PFSK-1 (cell line): ENCODE measurements around the gene AHDC1.

Source experiments
- FOXP2 ChIP-seq: optimal IDR thresholded peaks from 2 replicates; pipeline ENCODE3; 2011; ENCODE audit warnings: borderline replicate concordance, control low read depth, inconsistent platforms; ENCODE audit not compliant: insufficient read depth; ENCODE audit errors: extremely low read length, extremely low read depth
- POLR2AphosphoS5 ChIP-seq: IDR thresholded peaks from 2 replicates; pipeline ENCODE4 v1.6.1; 2012; ENCODE audit warnings: low read depth, mild to moderate bottlenecking, control low read depth, low read length, moderate library complexity
- SIN3A ChIP-seq: IDR thresholded peaks from 2 replicates; pipeline ENCODE4 v1.6.1; 2012; ENCODE audit warnings: mild to moderate bottlenecking, low read length, moderate library complexity, borderline replicate concordance; ENCODE audit not compliant: insufficient read depth
- TAF1 ChIP-seq: IDR thresholded peaks from 2 replicates; pipeline ENCODE4 v1.6.1; 2012; ENCODE audit warnings: low read length, control low read depth, borderline replicate concordance; ENCODE audit not compliant: insufficient read depth
- TF ChIP-seq, protein P1 (sequence below), 2 experiments: IDR thresholded peaks; 2 replicates each; pipeline versions ENCODE4 v1.6.1 to v1.8.0; 2011 to 2012; ENCODE audit warnings: low read depth in 2 of 2, low read length in 2 of 2, control low read depth in 1 of 2, inconsistent platforms in 1 of 2, mild to moderate bottlenecking in 1 of 2, moderate library complexity in 1 of 2; ENCODE audit not compliant: insufficient read depth in 1 of 2

Gene AHDC1

DNA sequence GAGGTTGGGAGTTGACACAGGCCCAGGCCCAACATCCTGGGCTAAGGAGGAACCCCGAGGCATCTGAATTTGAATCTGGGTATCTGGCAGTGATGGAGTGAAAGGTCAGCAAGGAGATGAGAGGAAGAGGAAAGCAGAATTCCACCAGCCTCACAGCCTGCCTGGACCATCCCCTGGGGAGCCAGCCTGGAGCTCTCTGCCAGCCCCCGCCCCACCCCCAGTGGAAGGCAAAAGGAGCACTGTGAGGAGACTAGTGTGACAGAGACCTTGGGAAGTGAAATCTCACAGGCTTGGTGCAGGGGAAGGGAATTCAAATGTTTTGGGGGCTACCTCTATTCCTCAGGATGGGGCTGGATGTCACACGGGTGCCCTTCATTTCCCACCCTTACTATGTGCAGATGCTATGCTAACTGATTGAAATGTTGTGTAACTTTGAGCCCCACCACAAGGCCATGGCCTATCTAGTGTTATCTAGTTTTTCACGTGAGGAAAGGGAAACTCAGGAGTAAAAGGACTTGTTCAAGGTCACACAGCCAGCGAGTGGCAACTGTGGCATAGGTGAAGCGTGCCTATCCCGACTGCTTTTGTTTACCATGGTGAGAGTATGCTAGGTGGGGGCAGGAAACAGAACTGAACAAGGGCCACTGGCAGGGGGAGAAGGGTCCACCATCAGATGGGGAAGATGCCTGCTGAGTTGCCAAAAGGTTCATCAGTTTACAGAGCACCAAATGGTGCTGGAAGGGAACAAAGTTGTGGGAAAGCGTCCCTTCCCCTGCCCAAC, 29.8 kb downstream of the AHDC1 start:
- TF ChIP-seq, protein P1, sequence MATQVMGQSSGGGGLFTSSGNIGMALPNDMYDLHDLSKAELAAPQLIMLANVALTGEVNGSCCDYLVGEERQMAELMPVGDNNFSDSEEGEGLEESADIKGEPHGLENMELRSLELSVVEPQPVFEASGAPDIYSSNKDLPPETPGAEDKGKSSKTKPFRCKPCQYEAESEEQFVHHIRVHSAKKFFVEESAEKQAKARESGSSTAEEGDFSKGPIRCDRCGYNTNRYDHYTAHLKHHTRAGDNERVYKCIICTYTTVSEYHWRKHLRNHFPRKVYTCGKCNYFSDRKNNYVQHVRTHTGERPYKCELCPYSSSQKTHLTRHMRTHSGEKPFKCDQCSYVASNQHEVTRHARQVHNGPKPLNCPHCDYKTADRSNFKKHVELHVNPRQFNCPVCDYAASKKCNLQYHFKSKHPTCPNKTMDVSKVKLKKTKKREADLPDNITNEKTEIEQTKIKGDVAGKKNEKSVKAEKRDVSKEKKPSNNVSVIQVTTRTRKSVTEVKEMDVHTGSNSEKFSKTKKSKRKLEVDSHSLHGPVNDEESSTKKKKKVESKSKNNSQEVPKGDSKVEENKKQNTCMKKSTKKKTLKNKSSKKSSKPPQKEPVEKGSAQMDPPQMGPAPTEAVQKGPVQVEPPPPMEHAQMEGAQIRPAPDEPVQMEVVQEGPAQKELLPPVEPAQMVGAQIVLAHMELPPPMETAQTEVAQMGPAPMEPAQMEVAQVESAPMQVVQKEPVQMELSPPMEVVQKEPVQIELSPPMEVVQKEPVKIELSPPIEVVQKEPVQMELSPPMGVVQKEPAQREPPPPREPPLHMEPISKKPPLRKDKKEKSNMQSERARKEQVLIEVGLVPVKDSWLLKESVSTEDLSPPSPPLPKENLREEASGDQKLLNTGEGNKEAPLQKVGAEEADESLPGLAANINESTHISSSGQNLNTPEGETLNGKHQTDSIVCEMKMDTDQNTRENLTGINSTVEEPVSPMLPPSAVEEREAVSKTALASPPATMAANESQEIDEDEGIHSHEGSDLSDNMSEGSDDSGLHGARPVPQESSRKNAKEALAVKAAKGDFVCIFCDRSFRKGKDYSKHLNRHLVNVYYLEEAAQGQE (IDR thresholded peaks at IDR 0.05; ENCODE audit: insufficient read depth in 1 of 2, low read depth in 2 of 2, low read length in 2 of 2), result no peak
- TF ChIP-seq TAF1, result no peak
- no peak for TF ChIP-seq SIN3A
- no peak for TF ChIP-seq FOXP2
- no peak for TF ChIP-seq POLR2AphosphoS5

GRCh38 chr1:27572679-27573426, 31.1 kb downstream of the AHDC1 start:
- TF ChIP-seq SIN3A (no peak), POLR2AphosphoS5 (no peak), TAF1 (no peak), FOXP2 (no peak)
- TF ChIP-seq, protein P1 (IDR thresholded peaks at IDR 0.05; ENCODE audit: insufficient read depth in 1 of 2, low read depth in 2 of 2, low read length in 2 of 2), result no peak

DNA sequence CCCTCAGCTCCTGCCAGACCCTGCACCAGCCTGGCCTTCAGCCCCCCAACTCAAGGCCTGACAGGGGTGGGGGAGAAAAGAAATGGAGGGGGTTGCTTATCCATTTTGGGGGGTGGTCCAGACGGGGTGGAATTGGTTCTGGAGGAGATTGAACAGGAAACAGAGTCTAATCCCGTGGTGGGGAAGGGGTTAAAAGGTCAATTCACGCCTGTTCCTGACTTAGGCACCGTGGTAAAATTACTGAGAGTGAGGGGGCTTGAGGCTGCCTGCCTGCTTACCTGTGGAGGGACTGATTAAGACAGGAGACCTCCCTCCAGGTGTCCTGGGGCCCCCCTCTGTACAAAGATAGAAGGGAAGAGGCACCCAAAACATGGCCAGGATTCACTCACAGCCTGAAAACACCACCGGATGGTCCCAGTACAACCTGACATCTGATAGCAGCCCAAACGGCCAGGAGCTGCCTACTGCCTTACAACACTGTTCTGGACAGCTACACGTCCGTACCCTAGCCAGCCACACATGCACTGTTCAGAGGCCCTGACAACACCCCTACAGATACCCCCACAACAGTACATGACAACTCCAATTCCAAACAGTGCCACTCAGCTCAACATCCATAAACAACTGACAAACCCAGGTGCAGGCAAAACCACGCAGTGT, 31.8 kb downstream of the AHDC1 start:
- TF ChIP-seq SIN3A, result no peak

DNA sequence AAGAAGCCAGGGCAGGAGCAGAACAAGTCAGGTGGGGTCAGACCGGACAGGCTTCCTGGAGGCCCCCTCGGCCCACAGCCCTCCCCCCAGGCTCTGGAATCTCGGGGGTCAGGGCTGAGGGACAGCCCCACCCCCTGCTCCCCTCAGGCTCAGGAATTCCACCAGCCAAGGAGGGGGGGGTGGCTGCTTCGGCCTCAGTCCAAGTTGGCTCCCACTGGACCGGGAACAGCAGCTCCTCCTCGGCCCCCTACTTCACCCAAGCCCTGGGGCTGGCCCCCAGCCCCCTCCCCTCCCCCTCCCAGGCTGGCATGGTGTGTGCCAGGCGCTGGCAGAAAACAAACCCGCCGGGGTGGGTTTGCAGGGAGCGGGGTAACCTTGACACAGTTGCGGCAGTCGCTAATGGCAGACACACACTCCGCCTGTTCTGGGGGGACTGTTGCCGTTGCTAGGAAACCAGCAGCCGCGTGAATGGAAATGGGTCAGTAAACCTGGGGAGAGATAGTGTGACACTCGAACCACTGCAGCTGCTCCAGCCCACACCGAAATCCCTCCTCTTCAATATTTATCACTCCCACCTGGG, 32.4 kb downstream of the AHDC1 start:
- TF ChIP-seq SIN3A (no peak), TAF1 (no peak), POLR2AphosphoS5 (no peak), FOXP2 (no peak)
- TF ChIP-seq, protein P1 (IDR thresholded peaks at IDR 0.05; ENCODE audit: insufficient read depth in 1 of 2, low read depth in 2 of 2, low read length in 2 of 2), result no peak

DNA sequence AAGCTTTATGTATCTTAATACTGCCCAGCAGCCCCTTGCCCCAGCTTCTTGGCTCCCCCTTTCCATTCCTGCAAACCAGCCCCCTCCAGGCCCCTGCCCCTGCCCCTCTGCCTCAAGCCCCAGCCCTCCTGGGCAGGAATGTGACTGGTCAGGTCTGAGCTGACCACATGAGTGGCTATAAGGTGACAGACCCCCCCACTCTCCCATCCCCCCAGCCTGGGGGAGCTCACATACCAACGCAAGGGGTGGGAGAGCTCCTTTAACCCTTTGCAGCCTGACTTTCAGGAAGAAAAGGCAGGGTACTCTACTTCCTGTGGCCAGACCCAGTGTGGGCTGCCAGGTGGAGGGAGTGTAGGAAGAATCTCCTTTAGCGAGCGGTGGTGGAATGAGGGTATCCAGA, 33.2 kb downstream of the AHDC1 start:
- no peak for TF ChIP-seq SIN3A
- TF ChIP-seq FOXP2, result no peak
- TF ChIP-seq TAF1, result no peak
- no peak for TF ChIP-seq POLR2AphosphoS5
- TF ChIP-seq, protein P1 (IDR thresholded peaks at IDR 0.05; ENCODE audit: insufficient read depth in 1 of 2, low read depth in 2 of 2, low read length in 2 of 2), result no peak
